ENCODE measurements around the gene KRT24. TPM values are rescaled to one million over a fixed set of nuclear protein-coding genes. Genes with fewer than 3 reads are reported as not detected.

Gene KRT24
- total RNA-seq, 1 experiment from 2014 or later: not detected

DNA sequence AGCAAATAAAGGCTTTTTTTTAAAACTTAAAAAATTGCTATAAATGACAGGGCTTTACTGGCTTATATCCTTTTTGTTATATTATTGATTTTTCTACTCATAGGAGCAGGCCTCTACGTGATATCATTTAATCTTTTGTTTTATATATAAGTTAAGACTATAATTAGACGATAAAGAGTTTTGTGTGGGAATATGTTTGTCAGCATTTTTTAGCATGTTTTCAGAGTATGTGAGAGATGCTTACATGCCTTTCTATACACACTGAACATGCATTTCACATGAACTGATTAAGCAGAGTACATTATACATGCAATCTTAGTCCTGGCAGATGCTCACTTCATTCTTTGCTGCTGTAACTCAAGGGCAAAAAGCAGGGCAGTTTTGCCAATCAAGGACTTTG lies 30.9 kb downstream of the KRT24 start:
- Histone ChIP-seq H3K27me3 (peaks cover 9% of the 10 kb centered on the region; the same call in 1 of the 2 replicates), H3K4me3 (no peak overlapping the region), H3K36me3 (no peaks in the 10 kb centered on the region), H3K9me3 (replicated peaks) (no peaks in the 10 kb centered on the region), H3K27ac (no peak overlapping the region), H3K4me1 (no peaks in the 10 kb centered on the region)
- DNase-seq: no peak

- H3K27me3 ChIP-seq: peaks cover 12% of the 10 kb centered on the region; the same call in 1 of the 2 replicates
- no peaks in the 10 kb centered on the region for H3K36me3 ChIP-seq
- no peak overlapping the region for H3K27ac ChIP-seq
- DNase-seq: no peak
- no peaks in the 10 kb centered on the region for H3K4me1 ChIP-seq
- no peaks in the 10 kb centered on the region for H3K9me3 ChIP-seq (replicated peaks)
- no peak overlapping the region for H3K4me3 ChIP-seq
Measured at GRCh38 chr17:40671282-40671681, 32.3 kb downstream of the KRT24 start.

DNA sequence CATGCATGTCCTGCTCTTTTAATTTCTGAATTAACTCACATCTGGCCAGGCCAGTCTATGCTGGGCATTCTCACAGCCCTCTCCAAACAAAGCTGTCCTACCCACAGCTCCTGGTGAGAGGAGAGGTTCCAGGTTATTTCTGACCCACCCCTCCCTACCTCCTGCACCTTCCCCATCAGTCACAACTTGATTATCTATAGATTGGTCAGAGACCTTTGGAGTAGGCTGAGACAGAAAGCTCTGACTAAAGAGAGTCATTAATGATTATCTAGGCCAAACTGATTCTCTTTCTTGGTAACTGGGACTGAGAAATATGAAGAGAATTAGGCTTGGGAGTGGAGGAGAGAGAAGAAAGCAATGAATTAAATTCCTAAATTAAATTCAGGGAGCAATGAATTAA lies 37.2 kb downstream of the KRT24 start:
- no peak overlapping the region for H3K27ac ChIP-seq
- H3K9me3 ChIP-seq (replicated peaks): no peaks in the 10 kb centered on the region
- DNase-seq: no peak
- H3K4me1 ChIP-seq: no peaks in the 10 kb centered on the region
- no peak overlapping the region for H3K4me3 ChIP-seq
- H3K27me3 ChIP-seq: peaks cover 12% of the 10 kb centered on the region; the same call in 1 of the 2 replicates
- H3K36me3 ChIP-seq: no peaks in the 10 kb centered on the region

DNA sequence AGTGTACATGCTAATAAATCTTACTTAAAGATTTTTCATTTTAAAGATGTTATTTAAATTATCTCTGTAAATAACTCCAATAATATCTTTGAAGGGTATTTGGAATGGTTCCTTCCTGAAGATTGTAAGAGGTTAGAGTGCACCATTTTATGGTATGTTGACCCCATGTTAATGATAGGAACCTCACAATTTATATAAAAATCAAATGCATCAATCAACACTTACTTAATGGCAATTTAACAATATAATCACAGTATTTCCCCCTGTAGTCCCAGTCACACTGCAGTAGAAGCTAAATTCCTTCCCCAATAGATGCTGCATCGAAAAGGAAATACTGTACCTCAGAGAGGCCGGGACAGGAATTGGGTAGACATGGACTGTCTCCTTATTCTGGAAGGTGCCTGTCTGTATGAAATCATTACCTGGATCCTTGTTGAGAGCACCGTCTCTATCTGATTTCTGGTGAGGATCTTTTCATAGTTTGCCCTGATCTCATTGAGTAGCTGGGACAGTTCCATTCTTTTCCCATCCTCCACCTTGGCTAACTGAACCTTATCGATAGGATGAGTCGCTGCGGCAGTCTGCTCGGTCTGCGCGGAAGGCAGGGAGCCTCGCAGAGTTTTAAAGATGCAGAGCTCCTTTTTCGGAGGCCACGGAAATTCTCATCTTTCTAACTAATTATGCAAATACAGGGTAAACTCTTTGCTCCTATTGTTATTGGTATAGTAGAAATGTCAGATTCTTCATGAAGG lies 38.8 kb downstream of the KRT24 start, which contains the start of gene KRT222:
KRT222 (minus strand) TSS at position 596 of the 752 bp plus-strand sequence; CDS start at position 518, 78 bp downstream.
- H3K27me3 ChIP-seq: peaks cover 12% of the 10 kb centered on the region; the same call in 1 of the 2 replicates
- no peaks in the 10 kb centered on the region for H3K36me3 ChIP-seq
- no peaks in the 10 kb centered on the region for H3K9me3 ChIP-seq (replicated peaks)
- DNase-seq: no peak
- H3K4me1 ChIP-seq: no peaks in the 10 kb centered on the region
- H3K27ac ChIP-seq: no peak within 1 kb of the TSS
- no peak within 1 kb of the TSS for H3K4me3 ChIP-seq

GRCh38 chr17:40663252-40663651 lies 40.3 kb downstream of the KRT24 start:
- H3K9me3 ChIP-seq (replicated peaks): no peaks in the 10 kb centered on the region
- no peak for DNase-seq
- H3K27me3 ChIP-seq: peaks cover 12% of the 10 kb centered on the region; the same call in 1 of the 2 replicates
- H3K4me3 ChIP-seq: no peak overlapping the region
- H3K4me1 ChIP-seq: no peaks in the 10 kb centered on the region
- no peak overlapping the region for H3K27ac ChIP-seq
- no peaks in the 10 kb centered on the region for H3K36me3 ChIP-seq

- peaks cover 8% of the 10 kb centered on the region; the same call in 1 of the 2 replicates for H3K27me3 ChIP-seq
- no peak overlapping the region for H3K4me3 ChIP-seq
Measured at GRCh38 chr17:40659911-40660310, 43.6 kb downstream of the KRT24 start.

DNA sequence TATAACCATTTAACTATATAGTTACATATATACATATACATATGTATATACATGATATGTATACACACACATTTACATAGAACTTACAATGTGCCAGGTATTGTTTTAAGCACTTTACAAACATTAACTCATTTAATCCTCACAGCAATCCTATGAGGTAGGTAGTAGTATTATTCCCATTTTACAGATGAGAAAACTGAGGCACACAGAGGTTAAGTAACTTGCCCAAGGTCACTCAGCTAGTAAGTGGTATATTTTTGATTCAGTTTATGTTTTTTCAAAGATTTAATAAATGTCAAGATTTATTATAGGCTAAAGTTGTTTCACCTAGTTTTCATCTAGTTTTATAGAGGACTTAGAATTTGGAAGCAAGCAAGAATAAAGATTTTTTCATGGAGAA lies 45.2 kb downstream of the KRT24 start:
- Histone ChIP-seq H3K36me3 (no peaks in the 10 kb centered on the region), H3K27me3 (no peaks in the 10 kb centered on the region; the same call in 1 of the 2 replicates), H3K27ac (no peak overlapping the region), H3K4me3 (no peak overlapping the region), H3K4me1 (no peaks in the 10 kb centered on the region), H3K9me3 (replicated peaks) (no peaks in the 10 kb centered on the region)
- DNase-seq: no peak

More at GRCh38 chr17:40659911-40660310, 43.6 kb downstream of the KRT24 start:
- DNase-seq: no peak
- Histone ChIP-seq H3K9me3 (replicated peaks) (no peaks in the 10 kb centered on the region), H3K4me1 (no peaks in the 10 kb centered on the region), H3K27ac (no peak overlapping the region), H3K36me3 (no peaks in the 10 kb centered on the region)

- DNase-seq: no peak
- no peak overlapping the region for H3K27ac ChIP-seq
- no peaks in the 10 kb centered on the region for H3K27me3 ChIP-seq
- no peak overlapping the region for H3K4me3 ChIP-seq
- H3K4me1 ChIP-seq: no peaks in the 10 kb centered on the region; the same call in 1 of the 2 replicates
- H3K9me3 ChIP-seq (replicated peaks): no peaks in the 10 kb centered on the region
- no peaks in the 10 kb centered on the region for H3K36me3 ChIP-seq
Measured at GRCh38 chr17:40651939-40652338, 51.6 kb downstream of the KRT24 start.

- H3K9me3 ChIP-seq (replicated peaks): no peaks in the 10 kb centered on the region
- H3K27ac ChIP-seq: peak overlapping the region; percentile 98
- H3K27me3 ChIP-seq: no peaks in the 10 kb centered on the region
- peaks cover 6% of the 10 kb centered on the region for H3K4me1 ChIP-seq
- DNase-seq: no peak
- peak overlapping the region; percentile 96 for H3K4me3 ChIP-seq
- 0 out of 2 replicates have a peak, but pooled peaks cover 12% of the 10 kb centered on the region for H3K36me3 ChIP-seq
Measured at GRCh38 chr17:40648384-40648968, 55.1 kb downstream of the KRT24 start.

Other genes with a start within 250 kb of the KRT24 start
- not detected in 2 replicates for gene TNS4, start 202.1 kb downstream of the KRT24 start, total RNA-seq (2014; rRNA removed; shearing (Covaris generic))
- gene CCR7, start 138.3 kb downstream of the KRT24 start, total RNA-seq (2014; rRNA removed; shearing (Covaris generic)): 0.05 TPM in 1 of 2 replicates, not detected in the other
- 129 and 139 TPM in 2 replicates for gene SMARCE1, start 55.9 kb downstream of the KRT24 start, total RNA-seq (2014; rRNA removed; shearing (Covaris generic))
- gene KRT222, start 38.6 kb downstream of the KRT24 start, total RNA-seq (2014; rRNA removed; shearing (Covaris generic)): not detected in 2 replicates
- not detected in 2 replicates for gene KRT25, start 51.6 kb upstream of the KRT24 start, total RNA-seq (2014; rRNA removed; shearing (Covaris generic))
- not detected in 2 replicates for gene KRT26, start 68.4 kb upstream of the KRT24 start, total RNA-seq (2014; rRNA removed; shearing (Covaris generic))
- not detected in 2 replicates for gene KRT27, start 78.8 kb upstream of the KRT24 start, total RNA-seq (2014; rRNA removed; shearing (Covaris generic))
- 0.20 TPM in 1 of 2 replicates, not detected in the other for gene KRT28, start 96.2 kb upstream of the KRT24 start, total RNA-seq (2014; rRNA removed; shearing (Covaris generic))
- 20.4 and 22.5 TPM in 2 replicates for gene KRT10, start 118.9 kb upstream of the KRT24 start, total RNA-seq (2014; rRNA removed; shearing (Covaris generic))
- not detected in 2 replicates for gene KRT12, start 163.5 kb upstream of the KRT24 start, total RNA-seq (2014; rRNA removed; shearing (Covaris generic))
- gene KRT20, start 181.5 kb upstream of the KRT24 start, total RNA-seq (2014; rRNA removed; shearing (Covaris generic)): 0.08 and 0.28 TPM in 2 replicates
- gene KRT23, start 233.9 kb upstream of the KRT24 start, total RNA-seq (2014; rRNA removed; shearing (Covaris generic)): not detected in 2 replicates